Left lung (tissue), 10 donors: ENCODE results near the gene B3GNT7. TPM values are rescaled to one million over a fixed set of nuclear protein-coding genes. Genes with fewer than 3 reads are reported as not detected.
A peak's percentile ranks its signal among the peaks of the same experiment; 100 is the strongest.
"Not testable (repeated sequence)": the region's sequence is repeated elsewhere in the genome, so short reads cannot be mapped to it uniquely, and the experiment has no call there.

ENCODE experiments used
- ATAC-seq: fragments of 200-7000 bp; cut with Tn5 transposase; one replicate; pipeline ENCODE4 v1.9.1; 2020; ENCODE audit warnings: moderate library complexity
- DNase-seq, 4 donors: peaks; one replicate each; pipeline ENCODE4 v3.0.0-alpha.2; 2013 to 2020
- H3K27ac ChIP-seq, 2 donors: fragments of 200-600 bp; sonication (generic) in 1 of 2; one replicate each; pipeline versions ENCODE4 v1.5.0 to v1.8.0; 2020 to 2021
- H3K27me3 ChIP-seq, 2 donors: fragments of 200-600 bp; sonication (generic) in 1 of 2; one replicate each; pipeline versions ENCODE4 v1.5.0 to v1.8.0; 2020 to 2021
- H3K36me3 ChIP-seq, 2 donors: fragments of 200-600 bp; sonication (generic) in 1 of 2; one replicate each; pipeline versions ENCODE4 v1.5.0 to v1.8.0; 2020 to 2021
- H3K4me1 ChIP-seq, 2 donors: fragments of 200-600 bp; one replicate each; pipeline ENCODE4 v1.8.0; 2021
- H3K4me3 ChIP-seq, 2 donors: fragments of 200-600 bp; sonication (generic) in 1 of 2; one replicate each; pipeline versions ENCODE4 v1.5.0 to v1.8.0; 2020 to 2021; ENCODE audit warnings: mild to moderate bottlenecking in 1 of 2
- H3K9me3 ChIP-seq, 2 donors: fragments of 200-600 bp; sonication (generic) in 1 of 2; one replicate each; pipeline versions ENCODE4 v1.5.0 to v1.8.0; 2020 to 2021
- CTCF ChIP-seq, 2 donors: fragments of 200-600 bp; sonication (generic) in 1 of 2; IDR thresholded peaks; one replicate each; pipeline versions ENCODE4 v1.5.0 to v1.8.0; 2021; ENCODE audit warnings: antibody characterized with exemption in 2 of 2
- intact Hi-C, 2 donors: fragments of 100-400 bp; cut with DNase I; formaldehyde crosslinking; loops; one replicate each; pipeline versions ENCODE4 v1.11.2 to v1.14.2; 2022
- polyA plus RNA-seq, 6 donors: library from polyadenylated mRNA; unstranded; fragments of 120-200 nt; gene quantifications; one replicate each; pipeline ENCODE4 v1.2.1, GENCODE V29; 2013; ENCODE audit not compliant: insufficient read length in 6 of 6
- total RNA-seq, 2 donors: library from RNA; stranded (reverse); fragmentation: NEBNext Ultra II Directional; extraction: Animal tissue kit (Norgen Biotek cat#: 25700); gene quantifications; one replicate each; pipeline ENCODE4 v1.2.1, GENCODE V29; 2021
- donor health status: DM: no; HTN: yes; CAD: no.
- donor health status: DM: no; HTN: no; CAD: no.

The B3GNT7 gene
- total and polyA plus RNA-seq, 8 donors = 2.4 to 107 (median 4.3) TPM

GRCh38 chr2:231374771-231375170 lies 20.7 kb upstream of the B3GNT7 start:
- H3K27ac ChIP-seq = no peak overlapping the region
- no peaks in the 10 kb centered on the region for H3K4me1 ChIP-seq
- no peaks in the 10 kb centered on the region for H3K27me3 ChIP-seq
- no peaks in the 10 kb centered on the region for H3K9me3 ChIP-seq
- no peak for DNase-seq
- no peak for ATAC-seq
- H3K36me3 ChIP-seq = peaks cover 0 to 7% of the 10 kb centered on the region in 2 donors
- intact Hi-C loops = no loop called here
- TF ChIP-seq CTCF (IDR thresholded peaks at IDR 0.05) = no peak
- H3K4me3 ChIP-seq = no peak overlapping the region

GRCh38 chr2:231375994-231376615 lies 19.4 kb upstream of the B3GNT7 start:
- H3K9me3 ChIP-seq, ATAC-seq, H3K27ac ChIP-seq, intact Hi-C loops, H3K27me3 ChIP-seq, H3K36me3 ChIP-seq, DNase-seq, H3K4me1 ChIP-seq, H3K4me3 ChIP-seq: not testable (repeated sequence)

- no peak overlapping the region for H3K4me3 ChIP-seq
- no peaks in the 10 kb centered on the region for H3K9me3 ChIP-seq
- no peaks in the 10 kb centered on the region for H3K36me3 ChIP-seq
- DNase-seq (no peak), ATAC-seq (no peak)
- H3K27ac ChIP-seq = no peak overlapping the region
- no peak for TF ChIP-seq CTCF (IDR thresholded peaks at IDR 0.05)
- intact Hi-C loops = no loop called here
- no peaks in the 10 kb centered on the region for H3K4me1 ChIP-seq
- no peaks in the 10 kb centered on the region for H3K27me3 ChIP-seq
Measured at GRCh38 chr2:231376857-231377256, 18.7 kb upstream of the B3GNT7 start.

GRCh38 chr2:231378026-231378722 lies 17.3 kb upstream of the B3GNT7 start:
- no peaks in the 10 kb centered on the region for H3K4me1 ChIP-seq
- no peaks in the 10 kb centered on the region for H3K9me3 ChIP-seq
- no peak for TF ChIP-seq CTCF (IDR thresholded peaks at IDR 0.05)
- intact Hi-C loops = no loop called here
- H3K36me3 ChIP-seq = no peaks in the 10 kb centered on the region
- DNase-seq = no peak
- no peak overlapping the region for H3K4me3 ChIP-seq
- no peaks in the 10 kb centered on the region for H3K27me3 ChIP-seq
- no peak overlapping the region for H3K27ac ChIP-seq
- peak; percentile 23 for ATAC-seq

- Histone ChIP-seq H3K36me3 (no peaks in the 10 kb centered on the region), H3K27me3 (no peaks in the 10 kb centered on the region), H3K4me3 (no peak overlapping the region), H3K27ac (no peak overlapping the region), H3K9me3 (peaks cover 0 to under 1% of the 10 kb centered on the region in 2 donors), H3K4me1 (no peaks in the 10 kb centered on the region)
- intact Hi-C loops = no loop called here
- TF ChIP-seq CTCF (IDR thresholded peaks at IDR 0.05) = no peak
- DNase-seq (no peak), ATAC-seq (peak; percentile 28)
Measured at GRCh38 chr2:231379266-231380215, 16.0 kb upstream of the B3GNT7 start.
